T-helper 2 cell treated with Interferon-gamma antibody and Interleukin-4, amounts not matched to agents 5 μg/mL and 100 μg/mL, for 36 hours (primary cell): ENCODE data around the gene SORBS2.

ENCODE experiments used
- DNase-seq: peaks from one replicate; pipeline ENCODE4 v3.0.0; 2021; ENCODE audit warnings: low spot score
- H3K27ac Mint-ChIP-seq: one replicate; pipeline ENCODE4 v1.8.0; 2021; ENCODE audit warnings: mild to moderate bottlenecking, mixed read lengths
- H3K27me3 Mint-ChIP-seq: one replicate; pipeline ENCODE4 v1.8.0; 2021; ENCODE audit warnings: low read depth, mixed read lengths
- H3K36me3 Mint-ChIP-seq: one replicate; pipeline ENCODE4 v1.8.0; 2021; ENCODE audit warnings: low read depth, mixed read lengths
- H3K4me1 Mint-ChIP-seq: one replicate; pipeline ENCODE4 v1.8.0; 2021; ENCODE audit warnings: low read depth, mixed read lengths
- H3K4me3 Mint-ChIP-seq: one replicate; pipeline ENCODE4 v1.8.0; 2022; ENCODE audit warnings: mild to moderate bottlenecking, moderate library complexity, mixed read lengths
- H3K9me3 Mint-ChIP-seq: one replicate; pipeline ENCODE4 v1.8.0; 2021; ENCODE audit warnings: mixed read lengths

Gene SORBS2

GRCh38 chr4:185825737-185826136 is 13.7 kb upstream of the SORBS2 start:
- Mint-ChIP-seq H3K36me3 (no peaks in the 10 kb centered on the region), H3K9me3 (no peaks in the 10 kb centered on the region), H3K4me1 (no peaks in the 10 kb centered on the region), H3K4me3 (no peak overlapping the region), H3K27ac (no peak overlapping the region), H3K27me3 (no peaks in the 10 kb centered on the region)
- no peak for DNase-seq

GRCh38 chr4:185822791-185823190 is 10.8 kb upstream of the SORBS2 start:
- Mint-ChIP-seq H3K36me3 (no peaks in the 10 kb centered on the region), H3K27me3 (no peaks in the 10 kb centered on the region), H3K4me1 (no peaks in the 10 kb centered on the region), H3K27ac (no peak overlapping the region), H3K4me3 (no peak overlapping the region), H3K9me3 (no peaks in the 10 kb centered on the region)
- DNase-seq = no peak

GRCh38 chr4:185821029-185821419 is 9.0 kb upstream of the SORBS2 start:
- Mint-ChIP-seq H3K27ac (no peak overlapping the region), H3K9me3 (no peaks in the 10 kb centered on the region), H3K27me3 (no peaks in the 10 kb centered on the region), H3K4me1 (no peaks in the 10 kb centered on the region), H3K4me3 (no peak overlapping the region), H3K36me3 (no peaks in the 10 kb centered on the region)
- no peak for DNase-seq

GRCh38 chr4:185820146-185821028 is 8.4 kb upstream of the SORBS2 start:
- H3K36me3 Mint-ChIP-seq = no peaks in the 10 kb centered on the region
- no peak overlapping the region for H3K4me3 Mint-ChIP-seq
- H3K9me3 Mint-ChIP-seq = no peaks in the 10 kb centered on the region
- no peaks in the 10 kb centered on the region for H3K27me3 Mint-ChIP-seq
- DNase-seq = no peak
- no peak overlapping the region for H3K27ac Mint-ChIP-seq
- H3K4me1 Mint-ChIP-seq = no peaks in the 10 kb centered on the region

- no peak for DNase-seq
- Mint-ChIP-seq H3K27me3 (no peaks in the 10 kb centered on the region), H3K36me3 (no peaks in the 10 kb centered on the region), H3K27ac (no peak overlapping the region), H3K9me3 (no peaks in the 10 kb centered on the region), H3K4me1 (no peaks in the 10 kb centered on the region), H3K4me3 (no peak overlapping the region)
Observed at GRCh38 chr4:185819144-185819543, 7.2 kb upstream of the SORBS2 start.

- no peaks in the 10 kb centered on the region for H3K27me3 Mint-ChIP-seq
- H3K27ac Mint-ChIP-seq = no peak overlapping the region
- H3K9me3 Mint-ChIP-seq = no peaks in the 10 kb centered on the region
- no peak overlapping the region for H3K4me3 Mint-ChIP-seq
- no peak for DNase-seq
- H3K4me1 Mint-ChIP-seq = no peaks in the 10 kb centered on the region
- H3K36me3 Mint-ChIP-seq = no peaks in the 10 kb centered on the region
Observed at GRCh38 chr4:185817403-185817818, 5.4 kb upstream of the SORBS2 start.

- Mint-ChIP-seq H3K9me3 (no peaks in the 10 kb centered on the region), H3K27me3 (peaks cover 11% of the 10 kb centered on the region), H3K4me1 (no peaks in the 10 kb centered on the region), H3K36me3 (no peaks in the 10 kb centered on the region), H3K27ac (no peak overlapping the region), H3K4me3 (no peak overlapping the region)
- no peak for DNase-seq
Observed at GRCh38 chr4:185813133-185813532, 1.1 kb upstream of the SORBS2 start.

GRCh38 chr4:185810746-185811508 is 1.1 kb downstream of the SORBS2 start:
- no peaks in the 10 kb centered on the region for H3K4me1 Mint-ChIP-seq
- peaks cover 11% of the 10 kb centered on the region for H3K27me3 Mint-ChIP-seq
- H3K9me3 Mint-ChIP-seq = no peaks in the 10 kb centered on the region
- H3K27ac Mint-ChIP-seq = no peak overlapping the region
- no peak overlapping the region for H3K4me3 Mint-ChIP-seq
- DNase-seq = no peak
- no peaks in the 10 kb centered on the region for H3K36me3 Mint-ChIP-seq

GRCh38 chr4:185809533-185810071 is 2.4 kb downstream of the SORBS2 start:
- H3K4me3 Mint-ChIP-seq = no peak overlapping the region
- H3K27ac Mint-ChIP-seq = no peak overlapping the region
- no peak for DNase-seq
- peaks cover 11% of the 10 kb centered on the region for H3K27me3 Mint-ChIP-seq
- no peaks in the 10 kb centered on the region for H3K4me1 Mint-ChIP-seq
- no peaks in the 10 kb centered on the region for H3K9me3 Mint-ChIP-seq
- no peaks in the 10 kb centered on the region for H3K36me3 Mint-ChIP-seq

GRCh38 chr4:185809121-185809520 is 2.9 kb downstream of the SORBS2 start:
- H3K27me3 Mint-ChIP-seq = peaks cover 11% of the 10 kb centered on the region
- no peaks in the 10 kb centered on the region for H3K36me3 Mint-ChIP-seq
- no peaks in the 10 kb centered on the region for H3K4me1 Mint-ChIP-seq
- H3K4me3 Mint-ChIP-seq = no peak overlapping the region
- no peak overlapping the region for H3K27ac Mint-ChIP-seq
- H3K9me3 Mint-ChIP-seq = no peaks in the 10 kb centered on the region
- no peak for DNase-seq

- H3K4me3 Mint-ChIP-seq = no peak overlapping the region
- H3K27ac Mint-ChIP-seq = no peak overlapping the region
- DNase-seq = no peak
- no peaks in the 10 kb centered on the region for H3K4me1 Mint-ChIP-seq
- H3K27me3 Mint-ChIP-seq = peaks cover 7% of the 10 kb centered on the region
- no peaks in the 10 kb centered on the region for H3K9me3 Mint-ChIP-seq
- no peaks in the 10 kb centered on the region for H3K36me3 Mint-ChIP-seq
Observed at GRCh38 chr4:185805979-185806378, 6.0 kb downstream of the SORBS2 start.

GRCh38 chr4:185805262-185805802 is 6.7 kb downstream of the SORBS2 start:
- no peaks in the 10 kb centered on the region for H3K4me1 Mint-ChIP-seq
- no peak for DNase-seq
- H3K36me3 Mint-ChIP-seq = no peaks in the 10 kb centered on the region
- H3K4me3 Mint-ChIP-seq = no peak overlapping the region
- H3K9me3 Mint-ChIP-seq = no peaks in the 10 kb centered on the region
- H3K27ac Mint-ChIP-seq = no peak overlapping the region
- H3K27me3 Mint-ChIP-seq = peaks cover 7% of the 10 kb centered on the region

- Mint-ChIP-seq H3K9me3 (no peaks in the 10 kb centered on the region), H3K4me1 (no peaks in the 10 kb centered on the region), H3K27me3 (no peaks in the 10 kb centered on the region), H3K4me3 (no peak overlapping the region), H3K36me3 (no peaks in the 10 kb centered on the region), H3K27ac (no peak overlapping the region)
- no peak for DNase-seq
Observed at GRCh38 chr4:185803022-185803421, 9.0 kb downstream of the SORBS2 start.

GRCh38 chr4:185801471-185801870 is 10.5 kb downstream of the SORBS2 start:
- Mint-ChIP-seq H3K27ac (no peak overlapping the region), H3K36me3 (no peaks in the 10 kb centered on the region), H3K4me3 (no peak overlapping the region), H3K27me3 (no peaks in the 10 kb centered on the region), H3K9me3 (no peaks in the 10 kb centered on the region), H3K4me1 (no peaks in the 10 kb centered on the region)
- no peak for DNase-seq
